HL-60 (cell line): ENCODE data around the gene OR4K14.
A peak's percentile ranks its signal among the peaks of the same experiment; 100 is the strongest.

Source experiments
- DNase-seq, 2 experiments: peaks; one replicate each; pipeline ENCODE4 v3.0.0-alpha.2; 2010 to 2020; ENCODE audit warnings: low read depth in 1 of 2, low spot score in 1 of 2
- H3K27ac ChIP-seq: fragments of 250-450 bp; sonication (Bioruptor Pico); replicated peaks from 2 replicates; pipeline ENCODE4 v1.5.1; 2020; ENCODE audit warnings: mild to moderate bottlenecking, moderate library complexity
- H3K27me3 ChIP-seq: fragments of 250-450 bp; sonication (Bioruptor Pico); 2 replicates; pipeline ENCODE4 v1.5.1; 2021; ENCODE audit warnings: mild to moderate bottlenecking, moderate library complexity; ENCODE audit not compliant: insufficient read depth, poor library complexity, severe bottlenecking
- H3K4me3 ChIP-seq: replicated peaks from 2 replicates; pipeline ENCODE4 v1.5.1; 2011; ENCODE audit warnings: mild to moderate bottlenecking, control low read depth, low read length; ENCODE audit not compliant: insufficient read depth
- GABPA ChIP-seq: IDR thresholded peaks from 2 replicates; pipeline ENCODE4 v1.6.1; 2012; ENCODE audit warnings: low read depth
- POLR2AphosphoS5 ChIP-seq: IDR thresholded peaks from 2 replicates; pipeline ENCODE4 v1.6.1; 2012; ENCODE audit warnings: low read depth
- REST ChIP-seq: IDR thresholded peaks from 2 replicates; pipeline ENCODE4 v1.6.1; 2012; ENCODE audit warnings: low read depth; ENCODE audit not compliant: insufficient replicate concordance
- SPI1 ChIP-seq: IDR thresholded peaks from 2 replicates; pipeline ENCODE4 v1.6.1; 2012; ENCODE audit warnings: low read depth, mild to moderate bottlenecking, borderline replicate concordance
- TF ChIP-seq, protein P1 (sequence below): IDR thresholded peaks from one replicate; pipeline ENCODE4 v1.5.1; 2011; ENCODE audit warnings: low read length, control low read depth, inconsistent platforms; ENCODE audit not compliant: insufficient read depth

The OR4K14 gene

DNA sequence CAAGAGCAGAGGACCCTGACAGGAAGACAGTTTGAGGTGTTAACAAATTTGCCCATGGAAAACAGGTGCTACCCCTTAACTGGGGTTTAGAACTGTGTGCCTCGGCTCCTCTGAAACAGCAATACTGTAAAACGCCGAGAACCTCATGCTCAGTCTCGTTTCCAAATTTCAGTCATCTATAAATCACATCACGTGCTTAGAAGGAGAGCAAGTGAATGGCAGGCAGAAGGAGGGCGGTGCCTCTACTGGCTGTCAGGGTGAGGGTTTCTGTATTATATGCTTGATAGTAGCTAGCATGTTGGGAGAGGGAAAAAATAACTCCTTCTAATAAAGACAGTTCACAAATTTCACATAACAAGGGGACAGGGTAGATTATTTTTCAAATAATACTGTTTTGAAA lies 12.0 kb upstream of the OR4K14 start:
- Histone ChIP-seq H3K27ac (no peak overlapping the region), H3K27me3 (no peaks in the 10 kb centered on the region), H3K4me3 (no peak overlapping the region)
- TF ChIP-seq, protein P1, sequence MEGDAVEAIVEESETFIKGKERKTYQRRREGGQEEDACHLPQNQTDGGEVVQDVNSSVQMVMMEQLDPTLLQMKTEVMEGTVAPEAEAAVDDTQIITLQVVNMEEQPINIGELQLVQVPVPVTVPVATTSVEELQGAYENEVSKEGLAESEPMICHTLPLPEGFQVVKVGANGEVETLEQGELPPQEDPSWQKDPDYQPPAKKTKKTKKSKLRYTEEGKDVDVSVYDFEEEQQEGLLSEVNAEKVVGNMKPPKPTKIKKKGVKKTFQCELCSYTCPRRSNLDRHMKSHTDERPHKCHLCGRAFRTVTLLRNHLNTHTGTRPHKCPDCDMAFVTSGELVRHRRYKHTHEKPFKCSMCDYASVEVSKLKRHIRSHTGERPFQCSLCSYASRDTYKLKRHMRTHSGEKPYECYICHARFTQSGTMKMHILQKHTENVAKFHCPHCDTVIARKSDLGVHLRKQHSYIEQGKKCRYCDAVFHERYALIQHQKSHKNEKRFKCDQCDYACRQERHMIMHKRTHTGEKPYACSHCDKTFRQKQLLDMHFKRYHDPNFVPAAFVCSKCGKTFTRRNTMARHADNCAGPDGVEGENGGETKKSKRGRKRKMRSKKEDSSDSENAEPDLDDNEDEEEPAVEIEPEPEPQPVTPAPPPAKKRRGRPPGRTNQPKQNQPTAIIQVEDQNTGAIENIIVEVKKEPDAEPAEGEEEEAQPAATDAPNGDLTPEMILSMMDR = no peak
- TF ChIP-seq REST (no peak), POLR2AphosphoS5 (no peak), GABPA (no peak), SPI1 (no peak)
- DNase-seq = no peak

DNA sequence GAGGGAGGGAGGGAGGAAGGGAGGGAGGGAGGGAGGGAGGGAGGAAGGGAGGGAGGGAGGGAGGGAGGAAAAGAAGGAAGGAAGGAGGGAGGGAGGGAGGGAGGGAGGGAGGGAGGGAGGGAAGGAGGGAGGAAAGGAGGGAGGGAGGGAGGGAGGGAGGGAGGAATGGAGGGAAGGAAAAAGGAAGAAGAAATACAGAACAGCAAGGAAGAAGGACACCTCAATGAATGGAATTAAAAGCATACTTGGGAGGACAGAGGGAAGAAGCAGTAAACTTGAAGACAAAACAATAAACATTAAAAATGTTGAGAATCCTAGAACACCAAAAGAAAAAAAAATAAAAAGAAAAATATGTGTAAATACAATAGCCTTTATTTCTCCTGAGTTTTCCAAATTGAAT lies 11.0 kb downstream of the OR4K14 start:
- Histone ChIP-seq H3K27ac (no peak overlapping the region), H3K4me3 (no peak overlapping the region), H3K27me3 (peaks cover 3% of the 10 kb centered on the region)
- no peak for TF ChIP-seq REST
- no peak for TF ChIP-seq GABPA
- no peak for DNase-seq

- Histone ChIP-seq H3K27ac (no peak overlapping the region), H3K4me3 (no peak overlapping the region), H3K27me3 (no peaks in the 10 kb centered on the region)
- DNase-seq = peak; percentile 12 to 38
- TF ChIP-seq SPI1 (no peak), POLR2AphosphoS5 (no peak), REST (no peak), GABPA (no peak)
- TF ChIP-seq, protein P1 = no peak
These were observed 16.8 kb downstream of the OR4K14 start for GRCh38 chr14:20002319-20002718.

GRCh38 chr14:20001863-20002262 lies 17.2 kb downstream of the OR4K14 start, which contains the start of gene OR4Q2:
TSS of gene OR4Q2 (plus strand) at chr14:20002163.
- no peak within 1 kb of the TSS for H3K4me3 ChIP-seq
- TF ChIP-seq REST (no peak), SPI1 (no peak), POLR2AphosphoS5 (no peak), GABPA (no peak)
- TF ChIP-seq, protein P1 = no peak
- no peak for DNase-seq
- no peaks in the 10 kb centered on the region for H3K27me3 ChIP-seq
- no peak within 1 kb of the TSS for H3K27ac ChIP-seq
